M059J (cell line): ENCODE data around the gene FBXL7. TPM values are rescaled to one million over a fixed set of nuclear protein-coding genes. Genes with fewer than 3 reads are reported as not detected.
A peak's percentile ranks its signal among the peaks of the same experiment; 100 is the strongest.

Experiments used
- DNase-seq: peaks from one replicate; pipeline ENCODE4 v3.0.0-alpha.2; 2012; ENCODE audit warnings: low read depth
- total RNA-seq: library from RNA; depleted of rRNA; stranded (reverse); fragments of >200 nt; shearing (Covaris generic); gene quantifications from 2 replicates; pipeline ENCODE4 v1.2.3, GENCODE V29; 2014

The FBXL7 gene
- total RNA-seq, 1 experiment from 2014 or later, result 12.5 TPM

DNA sequence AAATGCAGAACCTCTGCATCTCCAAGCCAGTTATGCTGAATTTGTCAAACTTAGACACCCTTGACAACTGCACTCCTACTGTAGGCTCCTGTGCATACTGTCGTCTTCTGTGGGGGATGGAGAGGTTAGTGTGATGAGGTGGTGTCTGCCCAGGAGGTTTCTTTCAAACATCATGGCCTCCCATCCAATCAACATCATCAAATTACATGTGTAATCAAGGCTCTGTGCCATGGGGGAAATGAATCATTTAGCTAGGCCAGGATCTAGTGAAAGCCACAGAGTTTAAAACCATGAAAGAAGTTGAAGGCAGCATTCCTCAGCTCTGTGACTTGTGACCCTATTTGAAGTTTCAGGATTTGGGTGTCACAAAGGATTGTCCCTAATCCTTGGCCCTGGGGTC lies 439.0 kb downstream of the FBXL7 start:
- peak; percentile 96 for DNase-seq

- DNase-seq, result no peak
Observed at GRCh38 chr5:15940905-15941304, 440.9 kb downstream of the FBXL7 start.

DNA sequence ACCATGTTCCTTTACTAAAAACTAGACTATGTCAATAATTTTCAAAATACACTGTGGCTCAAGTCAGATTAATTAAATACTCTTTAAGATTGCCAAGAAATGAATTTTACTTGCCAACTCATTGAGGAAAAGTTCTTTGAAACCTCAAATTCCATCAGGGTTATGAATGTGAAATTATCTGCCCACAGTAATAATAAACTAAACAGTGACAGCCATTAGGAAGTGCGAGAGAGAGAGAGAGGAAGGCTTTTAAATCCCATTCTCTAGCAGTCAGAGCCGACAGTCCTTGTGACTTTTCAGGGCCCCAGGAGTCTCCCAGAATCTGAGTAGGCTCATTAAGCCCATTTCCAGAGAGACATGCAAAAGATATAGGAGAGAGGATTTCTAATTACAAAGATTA lies 443.5 kb downstream of the FBXL7 start:
- DNase-seq, result peak; percentile 33

GRCh38 chr5:15946026-15946425 lies 446.0 kb downstream of the FBXL7 start:
- DNase-seq, result no peak

- no peak for DNase-seq
Observed at GRCh38 chr5:15948190-15948589, 448.2 kb downstream of the FBXL7 start.

DNA sequence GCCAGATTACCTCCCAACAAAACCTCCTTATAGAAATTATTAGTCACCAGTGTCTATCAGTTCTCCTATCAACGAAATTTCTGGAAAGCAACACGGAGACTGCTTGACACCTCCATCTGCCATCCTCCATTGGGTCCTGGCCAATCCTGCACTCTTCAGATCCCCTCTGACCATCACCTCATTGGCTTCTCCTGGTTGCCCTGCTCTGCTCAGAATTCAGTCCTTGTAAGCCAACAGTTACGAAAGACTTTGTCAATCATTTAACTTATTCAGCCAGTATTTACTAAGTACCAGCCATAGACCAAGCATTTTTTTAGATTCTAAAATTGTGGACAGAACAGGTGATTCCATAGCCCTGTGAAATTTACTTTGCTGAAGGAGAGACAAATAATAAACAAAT lies 451.1 kb downstream of the FBXL7 start:
- no peak for DNase-seq

- no peak for DNase-seq
Observed at GRCh38 chr5:15951550-15951949, 451.6 kb downstream of the FBXL7 start.

DNA sequence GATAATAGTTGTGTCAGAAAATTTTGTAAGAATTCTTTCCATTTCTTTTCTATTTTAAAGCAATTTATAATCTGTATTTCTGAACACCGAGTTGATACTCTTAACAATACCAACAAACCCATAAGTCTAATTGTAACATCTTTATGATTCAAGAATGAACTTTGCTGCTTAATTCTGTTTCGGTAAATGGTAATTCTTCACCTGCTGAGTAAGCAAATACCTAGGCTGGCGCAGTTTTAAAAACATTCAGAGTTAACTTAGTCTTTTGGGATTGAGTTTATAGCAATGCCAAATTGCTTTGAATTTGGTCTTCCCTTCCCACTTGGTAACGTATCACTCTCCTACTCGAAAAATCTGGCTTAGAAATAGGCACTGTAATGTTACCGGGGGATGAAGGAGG lies 456.6 kb downstream of the FBXL7 start:
- no peak for DNase-seq

- no peak for DNase-seq
Observed at GRCh38 chr5:15957124-15957523, 457.1 kb downstream of the FBXL7 start.

- DNase-seq, result no peak
Observed at GRCh38 chr5:15959370-15960164, 459.6 kb downstream of the FBXL7 start.

GRCh38 chr5:15966066-15966640 lies 466.2 kb downstream of the FBXL7 start:
- peak; percentile 53 for DNase-seq

DNA sequence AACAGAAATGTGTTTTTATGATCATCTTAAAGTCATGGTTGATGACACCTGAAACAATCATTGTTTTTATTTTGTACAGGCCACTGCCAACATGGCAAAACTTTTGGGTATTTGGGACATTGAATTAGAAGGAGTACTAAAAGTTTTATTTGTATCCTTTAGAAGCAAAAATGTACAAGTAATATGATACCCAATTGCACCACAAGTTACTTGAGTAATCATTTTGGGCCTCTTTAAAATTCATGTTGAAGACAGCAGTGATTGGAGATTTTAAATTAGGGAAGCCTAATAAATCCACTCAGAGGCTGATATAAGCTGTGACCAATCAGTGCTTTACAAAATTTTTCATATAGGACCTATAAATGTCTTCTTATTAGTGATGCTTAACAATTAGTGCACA lies 466.7 kb downstream of the FBXL7 start:
- no peak for DNase-seq

GRCh38 chr5:15968993-15969392 lies 469.0 kb downstream of the FBXL7 start:
- DNase-seq, result peak; percentile 54

- no peak for DNase-seq
Observed at GRCh38 chr5:15977851-15978250, 477.9 kb downstream of the FBXL7 start.

- no peak for DNase-seq
Observed at GRCh38 chr5:15980835-15981234, 480.9 kb downstream of the FBXL7 start.

- DNase-seq, result peak; percentile 61
Observed at GRCh38 chr5:15983392-15983791, 483.4 kb downstream of the FBXL7 start.
